ENCODE measurements around the gene TRIM24. TPM values are rescaled to one million over a fixed set of nuclear protein-coding genes. Genes with fewer than 3 reads are reported as not detected.

Gene TRIM24
- total and polyA plus RNA-seq, 8 donors: 22.4 to 81.2 (median 69.9) TPM

- Histone ChIP-seq H3K9me3 (peaks cover 0 to 3% of the 10 kb centered on the region in 2 donors), H3K36me3 (peaks cover 0 to 71% of the 10 kb centered on the region in 2 donors), H3K27me3 (no peaks in the 10 kb centered on the region), H3K4me3 (no peak overlapping the region), H3K4me1 (no peaks in the 10 kb centered on the region), H3K27ac (no peak overlapping the region)
- DNase-seq (no peak), ATAC-seq (no peak)
- no peak for TF ChIP-seq CTCF (IDR thresholded peaks at IDR 0.05)
- intact Hi-C loops (cut with DNase I): no loop called here
Measured at GRCh38 chr7:138543739-138544138, 83.7 kb downstream of the TRIM24 start.

GRCh38 chr7:138545123-138545522 lies 85.1 kb downstream of the TRIM24 start:
- Histone ChIP-seq H3K4me1 (no peaks in the 10 kb centered on the region), H3K36me3 (peaks cover 0 to 67% of the 10 kb centered on the region in 2 donors), H3K27me3 (no peaks in the 10 kb centered on the region), H3K27ac (no peak overlapping the region), H3K9me3 (no peaks in the 10 kb centered on the region), H3K4me3 (no peak overlapping the region)
- TF ChIP-seq CTCF (IDR thresholded peaks at IDR 0.05): no peak
- ATAC-seq (no peak), DNase-seq (no peak)
- intact Hi-C loops (cut with DNase I): no loop called here

GRCh38 chr7:138546064-138546619 lies 86.1 kb downstream of the TRIM24 start:
- intact Hi-C loops (cut with DNase I): no loop called here

GRCh38 chr7:138546829-138547228 lies 86.8 kb downstream of the TRIM24 start:
- Histone ChIP-seq H3K27me3 (no peaks in the 10 kb centered on the region), H3K9me3 (no peaks in the 10 kb centered on the region), H3K36me3 (peaks cover 0 to 63% of the 10 kb centered on the region in 2 donors), H3K27ac (no peak overlapping the region), H3K4me1 (no peaks in the 10 kb centered on the region), H3K4me3 (no peak overlapping the region)
- no peak for TF ChIP-seq CTCF (IDR thresholded peaks at IDR 0.05)
- no peak for ATAC-seq
- no peak for DNase-seq
- intact Hi-C loops (cut with DNase I): no loop called here

More at GRCh38 chr7:138546064-138546619, 86.1 kb downstream of the TRIM24 start:
- no peak for TF ChIP-seq CTCF (IDR thresholded peaks at IDR 0.05)
- DNase-seq (no peak), ATAC-seq (no peak)
- H3K27me3 ChIP-seq: no peaks in the 10 kb centered on the region
- no peak overlapping the region for H3K27ac ChIP-seq
- H3K4me3 ChIP-seq: no peak overlapping the region
- H3K4me1 ChIP-seq: no peaks in the 10 kb centered on the region
- peaks cover 0 to 63% of the 10 kb centered on the region in 2 donors for H3K36me3 ChIP-seq
- no peaks in the 10 kb centered on the region for H3K9me3 ChIP-seq

GRCh38 chr7:138549082-138549481 lies 89.0 kb downstream of the TRIM24 start:
- H3K4me1 ChIP-seq: no peaks in the 10 kb centered on the region
- no peaks in the 10 kb centered on the region for H3K27me3 ChIP-seq
- intact Hi-C loops (cut with DNase I): no loop called here
- H3K4me3 ChIP-seq: no peak overlapping the region
- no peak for ATAC-seq
- H3K36me3 ChIP-seq: peaks cover 0 to 78% of the 10 kb centered on the region in 2 donors
- H3K9me3 ChIP-seq: peaks cover 0 to 5% of the 10 kb centered on the region in 2 donors
- TF ChIP-seq CTCF (IDR thresholded peaks at IDR 0.05): no peak
- no peak for DNase-seq
- no peak overlapping the region for H3K27ac ChIP-seq

Measured in left lung (tissue), 10 donors.